GM19239 (cell line): Measurements from ENCODE around the gene NACC2.

Source experiments
- DNase-seq: peaks from one replicate; pipeline ENCODE4 v3.0.0; 2011; ENCODE audit warnings: low spot score; ENCODE audit not compliant: insufficient read length
- FAIRE-seq: peaks from 2 replicates; lab custom pipeline; 2011; peaks lifted over from hg19 to GRCh38; lab: Jason Lieb, UNC

NACC2 gene

DNA sequence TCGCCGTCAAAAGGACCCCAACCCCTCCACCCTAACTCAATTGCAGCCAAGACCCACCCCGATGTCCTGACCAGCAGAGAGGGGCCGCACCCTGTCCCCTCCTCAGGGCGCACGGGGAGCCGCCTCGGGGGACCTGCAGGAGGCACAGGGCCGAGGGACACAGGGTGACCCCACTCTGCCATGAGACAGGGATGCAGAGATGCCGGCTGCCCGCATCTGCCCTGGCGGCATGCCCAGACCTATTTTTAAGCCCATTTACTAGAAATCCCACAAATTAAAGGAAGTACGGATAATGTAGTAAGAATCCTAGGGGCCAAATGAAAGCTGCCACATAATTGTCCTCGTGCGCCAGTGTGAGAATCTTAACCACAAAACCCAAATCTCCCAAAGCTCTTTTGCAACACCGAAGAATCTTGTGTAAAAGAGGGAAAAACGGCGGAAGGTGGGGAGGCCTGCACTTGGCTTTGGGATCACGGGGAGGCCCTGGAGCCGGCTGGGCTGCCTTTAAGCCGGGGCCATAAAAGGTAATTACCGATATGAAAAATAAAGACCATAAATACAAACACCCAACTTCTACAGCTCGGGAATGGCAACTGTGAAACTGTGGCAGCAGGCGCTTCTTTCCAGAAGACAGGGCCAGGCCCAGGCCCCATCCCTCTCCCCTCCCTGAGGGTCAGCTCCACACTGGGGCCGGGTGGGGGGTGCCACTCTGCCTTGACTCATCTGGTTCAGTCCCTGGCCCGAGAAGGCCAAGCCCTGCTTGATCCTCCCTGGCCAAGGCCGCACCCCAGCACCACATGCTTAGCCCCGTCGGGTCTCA is 35.0 kb downstream of the NACC2 start:
- FAIRE-seq (no peak), DNase-seq (peak; percentile 4)

DNA sequence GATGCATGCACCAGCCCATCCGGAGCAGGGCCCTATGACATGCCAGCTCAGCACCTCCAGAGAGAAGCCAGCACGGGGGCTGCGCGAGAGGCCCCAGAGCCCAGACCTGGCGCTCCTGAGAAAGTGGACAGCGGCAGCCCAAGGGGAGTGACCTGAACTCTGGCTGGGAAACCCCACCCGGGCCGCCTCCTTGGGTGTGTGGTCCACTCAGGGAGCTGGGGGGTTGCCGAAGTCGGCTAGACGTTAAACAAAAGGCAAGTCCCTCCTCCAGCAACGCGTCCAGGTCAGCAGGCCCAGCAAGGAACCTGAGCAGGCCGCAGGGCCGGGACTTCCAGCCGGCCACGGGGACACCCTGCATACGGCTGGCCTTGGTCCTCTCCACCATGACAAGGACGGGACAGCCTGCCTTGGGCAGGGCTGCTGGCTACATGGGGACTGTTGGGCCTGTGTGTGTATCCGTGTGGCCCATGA is 35.7 kb downstream of the NACC2 start:
- DNase-seq = no peak
- no peak for FAIRE-seq

DNA sequence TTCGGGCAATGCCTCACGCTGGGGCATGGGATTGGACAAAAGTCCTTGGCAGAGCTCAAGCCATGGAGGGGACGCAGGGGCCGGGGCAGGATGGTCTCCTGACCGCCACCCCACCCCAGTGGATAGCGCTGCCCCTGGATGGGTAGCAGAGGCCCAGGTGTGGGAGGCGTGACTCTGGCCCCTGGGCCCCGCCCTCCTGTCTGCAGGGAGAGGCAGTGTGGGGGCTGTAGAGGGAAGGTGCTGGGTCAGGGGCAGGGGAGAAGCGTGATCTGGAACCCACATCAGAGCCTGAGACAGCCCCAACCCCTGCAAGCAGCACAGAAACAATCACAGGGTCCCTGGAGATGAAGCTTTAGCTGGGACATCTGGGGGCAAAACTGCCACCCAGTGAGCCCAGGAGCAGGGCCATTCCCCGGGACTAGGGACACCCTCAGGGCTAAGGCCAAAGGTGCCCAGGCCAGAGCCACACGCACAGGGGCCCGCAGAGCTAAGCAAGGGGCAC is 36.2 kb downstream of the NACC2 start:
- DNase-seq = peak; percentile 4
- FAIRE-seq = no peak

GRCh38 chr9:136058084-136058483 is 37.0 kb downstream of the NACC2 start:
- DNase-seq = no peak
- FAIRE-seq = no peak

DNA sequence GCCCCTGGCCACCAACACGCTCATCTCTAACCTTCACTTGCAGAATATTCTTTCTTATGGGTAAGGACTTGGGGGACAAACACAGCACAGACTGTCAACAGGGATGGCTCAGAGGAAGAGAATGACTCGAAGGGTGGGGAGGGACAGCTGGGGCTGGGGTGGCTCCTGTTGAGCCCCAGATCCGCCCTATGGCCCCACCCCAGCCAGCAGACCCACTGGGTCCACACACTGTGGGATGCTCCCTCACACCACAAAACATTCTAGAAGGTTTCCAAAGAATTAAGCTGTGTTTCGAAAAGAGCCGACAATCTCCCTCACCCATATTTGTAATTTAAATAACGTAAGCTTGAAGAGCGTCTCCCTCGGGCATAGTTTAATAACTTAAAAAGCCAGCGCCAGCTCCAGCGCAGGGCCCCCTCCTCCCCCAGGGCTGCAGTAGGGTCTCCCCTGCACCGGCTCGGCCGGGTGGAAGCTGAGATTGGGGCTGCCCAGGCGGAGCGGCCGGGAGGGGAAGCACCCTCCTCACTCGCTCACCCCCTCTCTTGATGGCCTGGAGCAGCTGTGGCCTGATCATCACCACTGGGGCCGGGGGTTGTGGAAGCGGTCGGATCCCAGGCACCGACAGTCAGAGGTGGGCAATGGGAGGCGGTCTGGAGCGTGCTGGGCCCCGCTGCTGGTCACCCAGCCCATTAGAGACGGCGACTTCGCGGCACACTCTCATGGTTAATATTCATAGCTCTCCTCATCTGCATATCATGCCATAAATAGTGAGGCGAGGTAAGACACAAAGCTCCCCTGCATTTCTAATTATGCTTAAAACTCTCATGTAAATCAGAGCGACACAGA is 37.6 kb downstream of the NACC2 start:
- DNase-seq (peak; percentile 2), FAIRE-seq (no peak)

- no peak for DNase-seq
- no peak for FAIRE-seq
Observed at GRCh38 chr9:136056546-136057235, 38.4 kb downstream of the NACC2 start.

DNA sequence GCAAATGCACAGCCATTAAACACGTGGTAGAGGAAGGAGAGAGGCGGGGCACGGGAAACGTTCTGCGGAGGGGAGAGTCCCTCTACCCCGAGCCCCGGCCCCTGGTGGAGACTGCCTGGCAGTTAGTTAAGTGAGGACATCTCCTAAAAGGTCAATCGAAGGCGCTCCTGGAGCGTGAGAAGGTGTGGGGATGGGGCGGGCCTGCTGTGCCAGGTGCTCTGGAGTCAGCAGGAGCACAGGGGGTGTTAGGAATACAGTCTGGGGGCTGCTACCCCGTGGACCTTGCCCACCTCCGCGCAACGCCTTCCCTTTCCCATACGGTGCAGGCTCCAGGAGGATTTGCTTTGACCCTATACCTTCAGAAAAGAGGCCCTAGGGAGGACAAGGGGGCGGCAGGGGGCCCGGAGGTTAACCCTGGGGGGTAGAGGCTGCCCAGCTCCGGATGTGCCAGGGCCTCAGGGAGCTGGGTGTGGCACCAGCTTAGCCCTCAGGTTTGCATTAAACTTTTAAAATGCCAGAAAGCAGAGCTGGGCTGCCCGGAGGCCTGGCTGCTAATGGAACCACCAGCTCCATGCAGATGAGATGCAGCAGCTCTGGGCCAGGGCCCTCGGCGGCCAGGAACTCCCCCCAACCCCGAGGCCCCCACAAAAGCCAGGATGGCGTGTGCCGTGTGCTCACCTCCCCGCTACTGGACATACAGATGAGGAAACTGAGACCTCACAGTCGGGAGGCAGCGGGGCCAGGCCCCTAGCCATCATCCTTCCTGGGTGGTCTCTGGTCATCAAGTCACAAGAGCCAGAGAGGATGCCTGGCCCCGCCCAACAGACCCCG is 39.2 kb downstream of the NACC2 start:
- DNase-seq (no peak), FAIRE-seq (no peak)

DNA sequence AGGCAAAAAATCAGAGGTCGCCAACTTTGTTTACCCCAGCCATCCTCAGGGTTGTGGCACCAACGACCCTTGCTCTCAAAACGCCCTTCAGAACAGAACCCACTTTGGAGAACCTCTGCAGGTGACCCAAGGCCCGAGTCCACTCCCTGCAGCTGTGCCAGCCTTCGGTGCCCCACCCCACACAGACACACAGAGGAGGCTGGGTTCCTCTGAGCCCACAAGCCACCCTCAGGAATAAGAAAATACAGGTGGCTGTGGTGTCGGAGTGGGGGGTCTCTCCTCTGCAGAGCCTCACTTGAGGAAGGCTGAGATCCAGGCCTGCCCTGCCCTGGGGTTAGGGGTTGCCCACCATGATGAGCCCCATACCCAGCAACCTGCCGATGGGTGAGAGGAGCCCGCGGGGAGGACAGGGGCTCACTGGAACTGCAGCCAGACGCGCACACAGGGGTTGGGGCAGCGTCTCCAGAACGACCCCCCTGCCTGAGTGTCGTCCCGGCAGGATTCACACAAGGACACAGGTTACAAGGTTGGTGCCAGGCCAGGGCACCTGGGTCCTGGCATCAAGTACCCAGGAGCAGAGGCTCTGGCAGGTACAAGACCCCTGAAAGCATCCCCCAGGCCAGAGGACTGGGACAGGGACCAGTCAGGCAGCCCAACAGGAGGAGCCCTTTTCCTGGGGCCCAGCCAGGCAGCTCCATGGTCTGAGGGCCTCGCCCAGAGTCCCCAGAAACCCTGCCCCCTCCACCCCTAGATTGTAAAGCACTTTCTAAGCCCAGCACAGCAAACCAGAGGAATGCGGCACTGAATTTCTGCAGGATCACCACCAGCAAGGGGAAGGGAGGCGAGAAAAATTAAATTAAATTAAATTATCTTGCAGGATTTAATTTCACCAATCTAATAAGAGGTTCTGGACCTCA is 40.0 kb downstream of the NACC2 start:
- FAIRE-seq = no peak
- no peak for DNase-seq

DNA sequence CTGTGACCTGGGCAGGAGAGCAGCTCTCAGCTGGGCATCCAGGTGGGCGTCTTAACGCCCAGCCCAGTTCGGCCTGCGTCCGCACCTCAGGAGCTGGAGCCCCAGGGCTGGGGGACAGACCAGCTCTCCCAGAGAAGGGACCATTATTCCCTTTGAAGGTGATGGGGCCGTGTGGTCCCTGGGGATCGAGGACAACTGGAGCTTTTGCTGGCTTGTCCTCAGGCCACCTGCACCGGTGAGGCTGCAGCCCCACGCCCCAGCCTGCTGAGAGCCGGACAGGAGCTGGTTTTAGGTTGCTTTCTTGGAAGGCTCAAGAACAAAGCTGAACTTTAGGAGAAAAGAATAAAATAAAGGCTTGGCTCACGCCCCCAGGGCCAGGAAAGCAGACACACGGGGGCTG is 40.9 kb downstream of the NACC2 start:
- FAIRE-seq = no peak
- DNase-seq = no peak

GRCh38 chr9:136053757-136054142 is 41.3 kb downstream of the NACC2 start:
- FAIRE-seq (no peak), DNase-seq (no peak)

GRCh38 chr9:136052991-136053756 is 41.9 kb downstream of the NACC2 start:
- DNase-seq (no peak), FAIRE-seq (no peak)

- DNase-seq (no peak), FAIRE-seq (no peak)
Observed at GRCh38 chr9:136052472-136052880, 42.6 kb downstream of the NACC2 start.

GRCh38 chr9:136051837-136052471 is 43.1 kb downstream of the NACC2 start:
- DNase-seq (no peak), FAIRE-seq (no peak)

DNA sequence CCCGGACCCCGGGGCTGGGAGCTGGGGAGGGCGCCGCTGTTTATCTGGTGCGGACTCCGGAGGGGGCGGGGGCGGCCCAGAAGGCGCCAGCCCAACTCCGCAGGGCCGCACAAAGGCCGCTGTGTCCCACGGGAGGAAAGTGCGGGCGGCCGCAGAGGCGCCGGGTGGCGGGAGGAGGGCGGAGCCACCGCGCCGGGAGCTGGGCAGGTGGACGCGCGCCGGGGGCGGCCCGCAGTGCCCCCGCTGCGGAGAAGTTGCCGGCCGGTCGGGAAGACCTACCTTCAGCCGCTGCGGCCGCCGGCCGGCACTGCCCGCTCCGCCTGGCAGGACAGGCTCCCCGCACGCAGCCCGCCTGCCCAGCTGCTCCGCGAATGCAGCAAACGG is 43.6 kb downstream of the NACC2 start:
- FAIRE-seq = no peak
- no peak for DNase-seq

- no peak for FAIRE-seq
- DNase-seq = no peak
Observed at GRCh38 chr9:136050701-136051452, 44.2 kb downstream of the NACC2 start.

DNA sequence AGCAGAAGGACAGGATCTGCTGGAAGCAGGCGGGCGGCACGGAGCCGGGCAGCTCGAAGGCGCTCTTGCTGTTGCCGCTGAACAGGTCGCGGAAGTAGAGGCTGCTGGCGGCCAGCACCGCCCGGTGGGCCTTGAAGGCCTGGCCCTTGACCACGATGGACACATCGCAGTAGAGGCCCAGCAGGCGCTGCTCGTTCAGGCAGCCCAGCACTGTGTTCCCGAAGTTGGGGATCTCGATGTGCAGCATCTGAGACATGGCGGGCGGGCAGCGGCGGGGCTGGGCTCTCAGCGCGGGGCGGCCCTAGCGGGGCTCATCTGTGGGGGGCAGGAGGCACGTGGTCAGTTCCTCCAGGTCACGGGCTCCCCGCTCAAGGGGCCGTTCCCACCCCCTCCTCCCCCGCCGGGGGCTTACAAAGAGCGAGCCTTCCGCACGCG is 44.8 kb downstream of the NACC2 start:
- no peak for FAIRE-seq

More for the DNA sequence above, 44.8 kb downstream of the NACC2 start:
- DNase-seq = no peak
